AG08395 (cell line): ENCODE results near the gene ELMO1.
A peak's percentile ranks its signal among the peaks of the same experiment; 100 is the strongest.

Source experiments
- DNase-seq: peaks from one replicate; pipeline ENCODE4 v3.0.0; 2012; ENCODE audit warnings: mixed read lengths, low spot score

The ELMO1 gene

GRCh38 chr7:37096341-37096740 is 352.3 kb downstream of the ELMO1 start:
- no peak for DNase-seq

- no peak for DNase-seq
Measured at GRCh38 chr7:37095122-37095521, 353.5 kb downstream of the ELMO1 start.

GRCh38 chr7:37093257-37093656 is 355.4 kb downstream of the ELMO1 start:
- no peak for DNase-seq

- no peak for DNase-seq
Measured at GRCh38 chr7:37092548-37092947, 356.1 kb downstream of the ELMO1 start.

- no peak for DNase-seq
Measured at GRCh38 chr7:37089972-37090371, 358.7 kb downstream of the ELMO1 start.

GRCh38 chr7:37085600-37085999 is 363.1 kb downstream of the ELMO1 start:
- DNase-seq: no peak

- no peak for DNase-seq
Measured at GRCh38 chr7:37084303-37084702, 364.4 kb downstream of the ELMO1 start.

GRCh38 chr7:37083311-37084096 is 365.2 kb downstream of the ELMO1 start:
- DNase-seq: peak; percentile 60

GRCh38 chr7:37081436-37081835 is 367.2 kb downstream of the ELMO1 start:
- no peak for DNase-seq

GRCh38 chr7:37079420-37079819 is 369.2 kb downstream of the ELMO1 start:
- DNase-seq: no peak

GRCh38 chr7:37076668-37077067 is 372.0 kb downstream of the ELMO1 start:
- no peak for DNase-seq

- DNase-seq: no peak
Measured at GRCh38 chr7:37074370-37074769, 374.3 kb downstream of the ELMO1 start.

GRCh38 chr7:37071124-37071523 is 377.5 kb downstream of the ELMO1 start:
- DNase-seq: no peak

- DNase-seq: no peak
Measured at GRCh38 chr7:37070471-37070870, 378.2 kb downstream of the ELMO1 start.

- no peak for DNase-seq
Measured at GRCh38 chr7:37070031-37070430, 378.6 kb downstream of the ELMO1 start.

GRCh38 chr7:37069336-37069735 is 379.3 kb downstream of the ELMO1 start:
- DNase-seq: no peak

- no peak for DNase-seq
Measured at GRCh38 chr7:37068902-37069301, 379.8 kb downstream of the ELMO1 start.

- DNase-seq: no peak
Measured at GRCh38 chr7:37068038-37068437, 380.6 kb downstream of the ELMO1 start.

GRCh38 chr7:37065779-37066271 is 382.8 kb downstream of the ELMO1 start:
- DNase-seq: no peak

- no peak for DNase-seq
Measured at GRCh38 chr7:37062560-37062859, 386.2 kb downstream of the ELMO1 start.

GRCh38 chr7:37061849-37062559 is 386.7 kb downstream of the ELMO1 start:
- DNase-seq: no peak

GRCh38 chr7:37056234-37056912 is 392.3 kb downstream of the ELMO1 start:
- DNase-seq: no peak

GRCh38 chr7:37054624-37055241 is 393.9 kb downstream of the ELMO1 start:
- DNase-seq: no peak
